ENCODE data around the gene EIF4A3.
"Not testable (repeated sequence)": the region's sequence is repeated elsewhere in the genome, so short reads cannot be mapped to it uniquely, and the experiment has no call there.

EIF4A3 gene

DNA sequence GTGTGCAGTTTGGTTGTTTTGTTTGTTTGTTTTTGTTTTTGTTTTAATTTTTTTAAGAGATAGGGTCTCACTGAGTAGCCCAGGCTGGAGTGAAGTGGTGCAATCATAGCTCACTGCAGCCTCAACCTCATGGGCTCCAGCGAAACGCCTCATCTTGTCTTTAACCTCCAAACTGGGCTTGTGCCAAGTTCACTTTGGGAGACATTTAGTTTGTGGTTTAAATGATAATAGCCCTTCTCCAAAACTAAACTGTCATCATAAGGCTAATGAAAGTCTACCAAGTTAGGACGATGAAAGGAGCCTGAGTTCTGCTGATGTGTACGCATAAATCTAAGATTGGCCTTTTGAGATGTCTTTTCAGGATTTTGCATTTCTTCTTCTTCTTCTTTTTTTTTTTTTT lies 16.4 kb upstream of the EIF4A3 start:
- Histone ChIP-seq H3K27me3 (ENCODE audit: insufficient read depth, low read length, poor library complexity, severe bottlenecking) (no peaks in the 10 kb centered on the region), H3K9me2 (replicated peaks; ENCODE audit: low read depth, low read length) (no peaks in the 10 kb centered on the region), H3K4me1 (ENCODE audit: insufficient read depth, low read length, poor library complexity, severe bottlenecking) (peaks cover 29% of the 10 kb centered on the region), H3K4me3 (ENCODE audit: low read length, poor library complexity, severe bottlenecking) (no peak overlapping the region), H3K9ac (ENCODE audit: low read depth, low read length, poor library complexity, severe bottlenecking) (no peak overlapping the region), H3K9me3 (ENCODE audit: insufficient read depth, low read depth, low read length) (no peaks in the 10 kb centered on the region), H3K36me3 (ENCODE audit: insufficient read depth, low read length) (no peaks in the 10 kb centered on the region), H3K4me2 (ENCODE audit: low read depth, low read length, poor library complexity, severe bottlenecking) (no peak overlapping the region), H3K79me2 (ENCODE audit: insufficient read depth, low read length) (no peaks in the 10 kb centered on the region), H2AFZ (ENCODE audit: low read length) (no peak overlapping the region), H3F3A (ENCODE audit: low read depth) (no peaks in the 10 kb centered on the region), H4K20me1 (ENCODE audit: insufficient read depth, low read length, poor library complexity, severe bottlenecking) (no peaks in the 10 kb centered on the region)
- TF ChIP-seq, protein P1, sequence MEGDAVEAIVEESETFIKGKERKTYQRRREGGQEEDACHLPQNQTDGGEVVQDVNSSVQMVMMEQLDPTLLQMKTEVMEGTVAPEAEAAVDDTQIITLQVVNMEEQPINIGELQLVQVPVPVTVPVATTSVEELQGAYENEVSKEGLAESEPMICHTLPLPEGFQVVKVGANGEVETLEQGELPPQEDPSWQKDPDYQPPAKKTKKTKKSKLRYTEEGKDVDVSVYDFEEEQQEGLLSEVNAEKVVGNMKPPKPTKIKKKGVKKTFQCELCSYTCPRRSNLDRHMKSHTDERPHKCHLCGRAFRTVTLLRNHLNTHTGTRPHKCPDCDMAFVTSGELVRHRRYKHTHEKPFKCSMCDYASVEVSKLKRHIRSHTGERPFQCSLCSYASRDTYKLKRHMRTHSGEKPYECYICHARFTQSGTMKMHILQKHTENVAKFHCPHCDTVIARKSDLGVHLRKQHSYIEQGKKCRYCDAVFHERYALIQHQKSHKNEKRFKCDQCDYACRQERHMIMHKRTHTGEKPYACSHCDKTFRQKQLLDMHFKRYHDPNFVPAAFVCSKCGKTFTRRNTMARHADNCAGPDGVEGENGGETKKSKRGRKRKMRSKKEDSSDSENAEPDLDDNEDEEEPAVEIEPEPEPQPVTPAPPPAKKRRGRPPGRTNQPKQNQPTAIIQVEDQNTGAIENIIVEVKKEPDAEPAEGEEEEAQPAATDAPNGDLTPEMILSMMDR (conservative IDR thresholded peaks at IDR 0.05; ENCODE audit: low read length), result no peak
- TF ChIP-seq EZH2phosphoT487 (IDR thresholded peaks at IDR 0.05; ENCODE audit: borderline replicate concordance), result no peak

DNA sequence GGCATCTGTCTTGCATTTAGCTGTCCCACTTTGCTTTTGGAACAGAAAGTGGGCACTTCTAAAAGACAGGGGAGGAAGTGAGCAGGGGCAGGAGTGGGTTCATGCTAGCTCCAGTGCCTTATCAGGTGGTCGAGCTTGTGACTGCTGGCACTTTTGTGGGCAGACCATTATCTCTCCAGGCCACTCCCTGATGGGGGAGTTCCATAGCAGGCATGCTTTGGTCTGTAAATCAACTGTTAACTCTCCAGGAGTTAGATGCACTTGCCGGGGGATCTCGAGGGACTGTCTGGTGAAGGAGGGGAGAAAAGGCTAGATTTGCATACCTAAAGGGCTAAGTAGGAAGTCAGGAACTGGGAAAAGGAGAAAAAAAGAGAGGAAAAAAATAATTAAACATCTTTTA lies 13.6 kb upstream of the EIF4A3 start:
- H3K36me3 ChIP-seq (ENCODE audit: insufficient read depth, low read length), result no peaks in the 10 kb centered on the region
- H3K4me1 ChIP-seq (ENCODE audit: insufficient read depth, low read length, poor library complexity, severe bottlenecking), result peaks cover 31% of the 10 kb centered on the region
- H4K20me1 ChIP-seq (ENCODE audit: insufficient read depth, low read length, poor library complexity, severe bottlenecking), result no peaks in the 10 kb centered on the region
- peak overlapping the region; percentile 74 for H3K4me2 ChIP-seq (ENCODE audit: low read depth, low read length, poor library complexity, severe bottlenecking)
- TF ChIP-seq, protein P1 (conservative IDR thresholded peaks at IDR 0.05; ENCODE audit: low read length), result no peak
- TF ChIP-seq EZH2phosphoT487 (IDR thresholded peaks at IDR 0.05; ENCODE audit: borderline replicate concordance), result no peak
- no peaks in the 10 kb centered on the region for H3F3A ChIP-seq (ENCODE audit: low read depth)
- H3K79me2 ChIP-seq (ENCODE audit: insufficient read depth, low read length), result no peaks in the 10 kb centered on the region
- peak overlapping the region; percentile 50 for H3K4me3 ChIP-seq (ENCODE audit: low read length, poor library complexity, severe bottlenecking)
- H3K9me3 ChIP-seq (ENCODE audit: insufficient read depth, low read depth, low read length), result no peaks in the 10 kb centered on the region
- H2AFZ ChIP-seq (ENCODE audit: low read length), result peak overlapping the region; percentile 29; the same call in 1 of the 2 replicates
- H3K27me3 ChIP-seq (ENCODE audit: insufficient read depth, low read length, poor library complexity, severe bottlenecking), result no peaks in the 10 kb centered on the region
- peak overlapping the region; percentile 33 for H3K9ac ChIP-seq (ENCODE audit: low read depth, low read length, poor library complexity, severe bottlenecking)
- H3K9me2 ChIP-seq (replicated peaks; ENCODE audit: low read depth, low read length), result no peaks in the 10 kb centered on the region

DNA sequence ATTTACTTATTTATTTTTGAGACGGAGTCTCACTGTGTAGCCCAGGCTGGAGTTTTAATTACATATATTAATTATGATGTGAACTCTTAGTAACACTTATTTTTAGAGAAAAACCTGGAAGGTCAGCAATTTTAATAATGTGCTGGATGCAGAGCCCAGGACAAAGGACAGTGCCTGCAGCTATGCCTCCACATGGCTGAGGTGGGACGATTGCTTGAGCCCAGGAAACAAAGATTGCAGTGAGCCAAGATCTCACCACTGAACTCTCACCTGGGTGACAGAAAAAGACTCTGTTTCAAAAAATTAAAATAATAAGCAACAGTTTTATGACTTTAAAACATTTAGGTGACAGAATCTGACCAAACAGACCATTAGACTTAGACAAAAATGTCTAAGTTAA lies 11.9 kb upstream of the EIF4A3 start:
- no peak overlapping the region for H3K4me3 ChIP-seq (ENCODE audit: low read length, poor library complexity, severe bottlenecking)
- H3K36me3 ChIP-seq (ENCODE audit: insufficient read depth, low read length), result no peaks in the 10 kb centered on the region
- TF ChIP-seq, protein P1 (conservative IDR thresholded peaks at IDR 0.05; ENCODE audit: low read length), result no peak
- H2AFZ ChIP-seq (ENCODE audit: low read length), result no peak overlapping the region
- H3K4me2 ChIP-seq (ENCODE audit: low read depth, low read length, poor library complexity, severe bottlenecking), result no peak overlapping the region
- no peaks in the 10 kb centered on the region for H3K79me2 ChIP-seq (ENCODE audit: insufficient read depth, low read length)
- no peaks in the 10 kb centered on the region for H3F3A ChIP-seq (ENCODE audit: low read depth)
- 0 out of 2 replicates have a peak, but pooled peaks cover 2% of the 10 kb centered on the region for H3K9me3 ChIP-seq (ENCODE audit: insufficient read depth, low read depth, low read length)
- peaks cover 31% of the 10 kb centered on the region for H3K4me1 ChIP-seq (ENCODE audit: insufficient read depth, low read length, poor library complexity, severe bottlenecking)
- no peaks in the 10 kb centered on the region for H3K9me2 ChIP-seq (replicated peaks; ENCODE audit: low read depth, low read length)
- no peaks in the 10 kb centered on the region for H4K20me1 ChIP-seq (ENCODE audit: insufficient read depth, low read length, poor library complexity, severe bottlenecking)
- H3K27me3 ChIP-seq (ENCODE audit: insufficient read depth, low read length, poor library complexity, severe bottlenecking), result no peaks in the 10 kb centered on the region
- no peak overlapping the region for H3K9ac ChIP-seq (ENCODE audit: low read depth, low read length, poor library complexity, severe bottlenecking)

DNA sequence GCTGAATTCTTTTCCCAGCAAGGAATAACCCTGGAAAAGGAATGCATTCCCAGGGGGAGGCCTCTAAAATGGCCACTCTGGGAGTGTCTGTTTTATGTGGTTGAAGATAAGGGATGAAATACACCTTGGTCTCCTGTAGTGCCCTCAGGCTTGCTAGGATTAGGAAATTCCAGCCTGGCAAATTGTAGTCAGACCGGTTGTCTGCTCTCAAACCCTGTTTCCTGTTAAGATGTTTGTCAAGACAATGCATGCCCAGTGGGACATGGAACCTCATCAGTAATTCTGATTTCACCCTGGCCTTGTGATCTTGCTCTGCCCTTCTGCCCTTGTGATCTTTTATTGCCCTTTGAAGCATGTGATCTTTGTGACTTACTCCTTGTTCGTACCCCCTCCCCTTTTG lies 8.7 kb upstream of the EIF4A3 start:
- not testable (repeated sequence) for H2AFZ ChIP-seq (ENCODE audit: low read length); H3K9ac ChIP-seq (ENCODE audit: low read depth, low read length, poor library complexity, severe bottlenecking); H3K79me2 ChIP-seq (ENCODE audit: insufficient read depth, low read length); H3K36me3 ChIP-seq (ENCODE audit: insufficient read depth, low read length); H3K4me3 ChIP-seq (ENCODE audit: low read length, poor library complexity, severe bottlenecking); H4K20me1 ChIP-seq (ENCODE audit: insufficient read depth, low read length, poor library complexity, severe bottlenecking); H3K9me3 ChIP-seq (ENCODE audit: insufficient read depth, low read depth, low read length); H3K9me2 ChIP-seq (replicated peaks; ENCODE audit: low read depth, low read length); H3F3A ChIP-seq (ENCODE audit: low read depth); H3K4me2 ChIP-seq (ENCODE audit: low read depth, low read length, poor library complexity, severe bottlenecking); H3K27me3 ChIP-seq (ENCODE audit: insufficient read depth, low read length, poor library complexity, severe bottlenecking)
- H3K4me1 ChIP-seq (ENCODE audit: insufficient read depth, low read length, poor library complexity, severe bottlenecking), result peaks cover 24% of the 10 kb centered on the region
